ENCODE data around the gene SULT2B1.

The SULT2B1 gene

GRCh38 chr19:48591021-48591420 is 39.0 kb downstream of the SULT2B1 start:
- H3K4me3 ChIP-seq (ENCODE audit: low read depth, low read length) = no peak overlapping the region
- no peak for DNase-seq (ENCODE audit: low read depth)
- no peak for TF ChIP-seq CTCF (IDR thresholded peaks at IDR 0.05; ENCODE audit: control insufficient read depth, extremely low read depth, insufficient read depth)

DNA sequence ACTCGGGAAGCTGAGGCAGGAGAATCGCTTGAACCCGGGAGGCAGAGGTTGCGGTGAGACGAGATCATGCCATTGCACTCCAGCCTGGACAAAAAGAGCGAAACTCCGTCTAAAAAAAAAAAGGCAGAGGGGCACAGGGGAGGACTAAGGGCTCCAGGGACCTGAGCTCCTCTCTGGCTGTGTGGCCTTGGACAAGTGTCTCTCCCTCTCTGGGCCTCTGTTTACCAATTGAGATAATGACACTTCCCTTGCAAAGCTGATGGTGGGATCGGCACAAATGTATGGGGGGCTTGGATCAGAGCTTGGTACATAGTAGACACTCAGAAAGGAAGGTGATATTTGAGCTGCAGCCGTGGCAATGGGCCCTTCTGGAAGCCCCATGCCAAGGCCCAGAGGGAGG is 43.2 kb downstream of the SULT2B1 start:
- H3K4me3 ChIP-seq (ENCODE audit: low read depth, low read length) = no peak overlapping the region
- TF ChIP-seq CTCF (IDR thresholded peaks at IDR 0.05; ENCODE audit: control insufficient read depth, extremely low read depth, insufficient read depth) = no peak
- DNase-seq (ENCODE audit: low read depth) = no peak

DNA sequence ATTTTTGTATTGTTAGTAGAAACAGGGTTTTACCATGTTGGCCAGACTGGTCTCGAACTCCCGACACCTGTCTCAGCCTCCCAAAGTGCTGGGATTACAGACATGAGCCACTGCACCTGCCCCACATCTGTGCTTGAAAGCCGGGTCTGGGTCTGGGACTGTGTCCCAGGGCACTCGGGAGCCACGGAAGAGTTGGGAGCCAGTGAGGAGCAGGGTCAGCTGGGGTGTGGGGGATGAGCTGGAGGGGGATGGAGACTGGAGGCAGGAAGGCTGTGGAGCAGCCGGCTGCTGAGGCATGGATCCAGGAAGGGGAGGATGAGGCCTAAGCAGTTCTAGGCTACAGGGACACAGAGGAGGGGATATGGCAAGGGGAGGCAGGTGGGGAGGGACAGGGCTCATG is 43.9 kb downstream of the SULT2B1 start:
- no peak for DNase-seq (ENCODE audit: low read depth)
- no peak for TF ChIP-seq CTCF (IDR thresholded peaks at IDR 0.05; ENCODE audit: control insufficient read depth, extremely low read depth, insufficient read depth)
- H3K4me3 ChIP-seq (ENCODE audit: low read depth, low read length) = no peak overlapping the region

DNA sequence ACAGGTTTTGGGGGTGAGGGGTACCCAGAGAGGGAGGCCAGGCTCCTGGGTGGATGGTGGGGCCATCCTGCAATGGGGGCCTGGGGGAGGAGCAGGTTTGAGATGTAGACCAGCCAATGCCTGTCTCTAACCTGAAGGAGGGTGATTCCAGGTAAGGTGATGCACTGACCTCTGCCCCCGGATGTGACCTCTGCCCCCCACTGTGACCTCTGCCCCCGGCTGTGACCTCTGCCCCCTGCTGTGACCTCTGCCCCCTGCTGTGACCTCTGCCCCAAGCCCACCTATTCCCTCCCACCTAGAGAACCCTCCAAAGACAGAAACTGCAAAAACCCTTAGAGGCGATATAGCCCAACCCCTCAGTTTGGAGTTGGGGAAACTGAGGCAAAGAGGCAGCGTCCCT is 44.3 kb downstream of the SULT2B1 start:
- H3K4me3 ChIP-seq (ENCODE audit: low read depth, low read length) = no peak overlapping the region
- TF ChIP-seq CTCF (IDR thresholded peaks at IDR 0.05; ENCODE audit: control insufficient read depth, extremely low read depth, insufficient read depth) = no peak
- DNase-seq (ENCODE audit: low read depth) = no peak

DNA sequence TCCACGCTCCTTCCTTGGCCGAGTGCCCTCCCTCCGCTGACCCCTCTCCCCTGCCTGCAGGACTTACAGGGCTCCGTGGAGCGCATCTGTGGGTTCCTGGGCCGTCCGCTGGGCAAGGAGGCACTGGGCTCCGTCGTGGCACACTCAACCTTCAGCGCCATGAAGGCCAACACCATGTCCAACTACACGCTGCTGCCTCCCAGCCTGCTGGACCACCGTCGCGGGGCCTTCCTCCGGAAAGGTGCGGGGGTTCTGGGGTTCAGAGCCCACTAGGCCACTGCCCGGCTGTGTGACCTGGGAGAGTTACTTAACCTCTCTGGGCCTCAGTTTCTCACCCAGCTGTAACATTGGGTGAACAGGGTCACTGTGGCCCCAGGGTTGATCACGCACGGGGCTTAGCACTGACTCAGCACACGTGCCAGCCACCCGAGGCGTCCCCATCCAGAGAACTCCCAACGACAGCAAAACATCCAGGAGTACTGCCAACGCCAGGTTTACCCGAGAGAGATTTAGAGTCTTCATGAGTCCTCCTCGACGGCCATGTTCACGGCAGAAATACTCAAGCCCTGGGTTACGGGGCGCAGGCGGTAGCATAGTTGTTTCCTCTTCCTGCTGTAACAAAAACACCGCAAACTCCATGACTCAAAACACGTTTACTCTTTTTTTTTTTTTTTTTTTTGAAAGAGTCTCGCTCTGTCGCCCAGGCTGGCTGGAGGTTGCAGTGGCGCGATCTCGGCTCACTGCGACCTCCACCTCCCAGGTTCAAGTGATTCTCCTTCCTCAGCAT is 44.9 kb downstream of the SULT2B1 start:
- no peak for TF ChIP-seq CTCF (IDR thresholded peaks at IDR 0.05; ENCODE audit: control insufficient read depth, extremely low read depth, insufficient read depth)
- DNase-seq (ENCODE audit: low read depth) = no peak

DNA sequence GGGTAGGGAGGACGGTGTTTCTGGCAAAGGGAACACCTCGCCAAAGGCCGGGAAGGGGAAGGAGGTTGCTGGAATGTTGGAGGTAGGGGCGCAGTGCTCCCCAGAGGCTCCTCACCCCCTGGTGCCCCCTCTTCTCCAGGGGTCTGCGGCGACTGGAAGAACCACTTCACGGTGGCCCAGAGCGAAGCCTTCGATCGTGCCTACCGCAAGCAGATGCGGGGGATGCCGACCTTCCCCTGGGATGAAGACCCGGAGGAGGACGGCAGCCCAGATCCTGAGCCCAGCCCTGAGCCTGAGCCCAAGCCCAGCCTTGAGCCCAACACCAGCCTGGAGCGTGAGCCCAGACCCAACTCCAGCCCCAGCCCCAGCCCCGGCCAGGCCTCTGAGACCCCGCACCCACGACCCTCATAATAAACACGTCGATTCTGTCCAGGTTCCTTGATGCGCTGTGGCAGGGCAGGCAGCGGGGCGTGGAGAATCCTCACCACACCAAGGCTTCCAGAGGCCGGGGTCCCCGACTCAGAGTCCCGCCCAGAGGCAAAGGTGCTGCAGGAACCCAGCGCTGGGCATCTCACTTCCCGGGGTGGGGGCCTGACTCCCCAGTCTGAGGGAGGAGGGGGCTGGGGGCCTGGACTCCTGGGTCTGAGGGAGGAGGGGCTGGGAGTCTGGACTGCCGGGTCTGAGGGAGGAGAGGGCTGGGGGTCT is 47.2 kb downstream of the SULT2B1 start:
- no peak for DNase-seq (ENCODE audit: low read depth)
- no peak overlapping the region for H3K4me3 ChIP-seq (ENCODE audit: low read depth, low read length)
- TF ChIP-seq CTCF (IDR thresholded peaks at IDR 0.05; ENCODE audit: control insufficient read depth, extremely low read depth, insufficient read depth) = no peak

More for the DNA sequence above, 44.9 kb downstream of the SULT2B1 start:
- no peak overlapping the region for H3K4me3 ChIP-seq (ENCODE audit: low read depth, low read length)

All from LNCaP clone FGC (cell line).